ENCODE data around the gene KRT83. TPM values are rescaled to one million over a fixed set of nuclear protein-coding genes. Genes with fewer than 3 reads are reported as not detected.

Gene KRT83
- polyA plus RNA-seq: not detected

GRCh38 chr12:52320784-52321400 lies at the start of gene KRT83:
Gene KRT83, minus strand, starts transcription at chr12:52321398. Its CDS starts 63 bp downstream, at chr12:52321335.
- H3K27ac ChIP-seq (ENCODE audit: low read depth, low read length): no peak within 1 kb of the TSS
- WGBS, 3 donors: 69 to 71% (median 70%) methylated on average over 35 of the region's 35 CpGs

- whole genome bisulfite sequencing, 3 donors: 73 to 80% (median 76%) methylated on average over 6 of the region's 6 CpGs
- no peak overlapping the region for H3K27ac ChIP-seq (ENCODE audit: low read depth, low read length)
Measured at GRCh38 chr12:52369809-52370208, 48.6 kb upstream of the KRT83 start.

GRCh38 chr12:52369211-52369610 lies 48.0 kb upstream of the KRT83 start:
- H3K27ac ChIP-seq (ENCODE audit: low read depth, low read length): no peak overlapping the region
- WGBS, 3 donors: 62 to 71% (median 69%) methylated on average over 3 of the region's 3 CpGs

GRCh38 chr12:52368508-52368907 lies 47.3 kb upstream of the KRT83 start:
- 46 to 67% (median 65%) methylated on average over 3 of the region's 3 CpGs for WGBS, 3 donors
- no peak overlapping the region for H3K27ac ChIP-seq (ENCODE audit: low read depth, low read length)

GRCh38 chr12:52367876-52368275 lies 46.7 kb upstream of the KRT83 start:
- WGBS, 3 donors: 83 to 93% (median 89%) methylated on average over 6 of the region's 6 CpGs

GRCh38 chr12:52366738-52367485 lies 45.7 kb upstream of the KRT83 start, which contains the start of gene KRT85:
Gene KRT85, minus strand, starts transcription at chr12:52367481. Its CDS starts 76 bp downstream, at chr12:52367405.
- H3K27ac ChIP-seq (ENCODE audit: low read depth, low read length): no peak within 1 kb of the TSS
- 81 to 88% (median 82%) methylated on average over 36 to 42 of the region's 42 CpGs for WGBS, 3 donors

More at GRCh38 chr12:52367876-52368275, 46.7 kb upstream of the KRT83 start:
- no peak overlapping the region for H3K27ac ChIP-seq (ENCODE audit: low read depth, low read length)

- no peak overlapping the region for H3K27ac ChIP-seq (ENCODE audit: low read depth, low read length)
- WGBS, 3 donors: 83 to 88% (median 84%) methylated on average over 14 of the region's 14 CpGs
Measured at GRCh38 chr12:52364901-52365489, 43.8 kb upstream of the KRT83 start.

- no peak overlapping the region for H3K27ac ChIP-seq (ENCODE audit: low read depth, low read length)
- WGBS, 3 donors: 83 to 88% (median 86%) methylated on average over 7 of the region's 7 CpGs
Measured at GRCh38 chr12:52364061-52364460, 42.9 kb upstream of the KRT83 start.

- 91 to 96% (median 94%) methylated on average over 12 of the region's 12 CpGs for WGBS, 3 donors
- H3K27ac ChIP-seq (ENCODE audit: low read depth, low read length): no peak overlapping the region
Measured at GRCh38 chr12:52363111-52363679, 42.0 kb upstream of the KRT83 start.

GRCh38 chr12:52362118-52362726 lies 41.0 kb upstream of the KRT83 start:
- H3K27ac ChIP-seq (ENCODE audit: low read depth, low read length): no peak overlapping the region
- WGBS, 3 donors: 86 to 88% (median 87%) methylated on average over 11 of the region's 11 CpGs

- H3K27ac ChIP-seq (ENCODE audit: low read depth, low read length): no peak overlapping the region
- WGBS, 3 donors: 92 to 100% (median 94%) methylated on average over 1 of the region's 1 CpG
Measured at GRCh38 chr12:52361553-52361952, 40.4 kb upstream of the KRT83 start.

- no peak overlapping the region for H3K27ac ChIP-seq (ENCODE audit: low read depth, low read length)
- 56 to 90% (median 86%) methylated on average over 13 of the region's 13 CpGs for WGBS, 3 donors
Measured at GRCh38 chr12:52360663-52361271, 39.6 kb upstream of the KRT83 start.

GRCh38 chr12:52360106-52360662 lies 39.0 kb upstream of the KRT83 start:
- 82 to 92% (median 89%) methylated on average over 7 of the region's 7 CpGs for WGBS, 3 donors

GRCh38 chr12:52359621-52360061 lies 38.4 kb upstream of the KRT83 start:
- 51 to 86% (median 53%) methylated on average over 5 of the region's 5 CpGs for WGBS, 3 donors
- no peak overlapping the region for H3K27ac ChIP-seq (ENCODE audit: low read depth, low read length)

More at GRCh38 chr12:52360106-52360662, 39.0 kb upstream of the KRT83 start:
- H3K27ac ChIP-seq (ENCODE audit: low read depth, low read length): no peak overlapping the region

GRCh38 chr12:52358575-52359350 lies 37.6 kb upstream of the KRT83 start:
- H3K27ac ChIP-seq (ENCODE audit: low read depth, low read length): no peak overlapping the region
- WGBS, 3 donors: 68 to 78% (median 70%) methylated on average over 5 of the region's 5 CpGs

GRCh38 chr12:52356762-52357580 lies 35.8 kb upstream of the KRT83 start:
- no peak overlapping the region for H3K27ac ChIP-seq (ENCODE audit: low read depth, low read length)
- 90 to 93% (median 91%) methylated on average over 20 of the region's 20 CpGs for WGBS, 3 donors
